GM13977 (cell line): ENCODE measurements around the gene STK24.

ENCODE experiments used
- DNase-seq: peaks from one replicate; pipeline ENCODE4 v3.0.0; 2012; ENCODE audit warnings: low spot score
- in situ Hi-C: fragments of 300-500 bp; cut with MboI; formaldehyde crosslinking; loops from one replicate; pipeline ENCODE4 v1.12.0; 2022; ENCODE audit warnings: low sequenced_read_pairs, low pct_unique_long_range_greater_than_20kb, mixed read lengths, inconsistent platforms; ENCODE audit not compliant: unreplicated experiment
- TF ChIP-seq, protein P1 (sequence below): IDR thresholded peaks from 2 replicates; pipeline ENCODE4 v1.5.1; 2012; ENCODE audit warnings: mild to moderate bottlenecking, control low read depth; ENCODE audit not compliant: insufficient read depth; ENCODE audit errors: extremely low read depth, missing control alignments

Gene STK24

DNA sequence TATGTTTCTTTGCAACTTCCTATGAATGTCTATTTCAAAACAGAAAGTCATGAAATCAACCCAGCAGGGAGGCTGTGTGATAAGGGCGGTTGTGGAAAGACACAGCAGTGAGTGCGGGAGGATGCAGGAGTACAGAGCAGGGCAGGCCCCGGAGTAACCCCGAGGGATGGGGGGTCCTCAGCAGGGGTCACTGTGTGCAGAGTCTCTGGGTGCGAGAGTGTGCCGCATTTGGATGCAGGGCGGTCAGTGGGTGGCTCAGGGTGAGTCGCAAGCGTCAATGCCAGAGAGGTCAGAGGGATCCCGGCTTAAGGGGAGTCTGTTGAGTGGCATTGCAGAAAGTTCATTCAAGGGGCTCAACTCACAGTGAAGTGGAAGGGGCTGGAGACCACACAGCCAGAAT is 147.8 kb downstream of the STK24 start:
- in situ Hi-C loops: no loop called here
- TF ChIP-seq, protein P1, sequence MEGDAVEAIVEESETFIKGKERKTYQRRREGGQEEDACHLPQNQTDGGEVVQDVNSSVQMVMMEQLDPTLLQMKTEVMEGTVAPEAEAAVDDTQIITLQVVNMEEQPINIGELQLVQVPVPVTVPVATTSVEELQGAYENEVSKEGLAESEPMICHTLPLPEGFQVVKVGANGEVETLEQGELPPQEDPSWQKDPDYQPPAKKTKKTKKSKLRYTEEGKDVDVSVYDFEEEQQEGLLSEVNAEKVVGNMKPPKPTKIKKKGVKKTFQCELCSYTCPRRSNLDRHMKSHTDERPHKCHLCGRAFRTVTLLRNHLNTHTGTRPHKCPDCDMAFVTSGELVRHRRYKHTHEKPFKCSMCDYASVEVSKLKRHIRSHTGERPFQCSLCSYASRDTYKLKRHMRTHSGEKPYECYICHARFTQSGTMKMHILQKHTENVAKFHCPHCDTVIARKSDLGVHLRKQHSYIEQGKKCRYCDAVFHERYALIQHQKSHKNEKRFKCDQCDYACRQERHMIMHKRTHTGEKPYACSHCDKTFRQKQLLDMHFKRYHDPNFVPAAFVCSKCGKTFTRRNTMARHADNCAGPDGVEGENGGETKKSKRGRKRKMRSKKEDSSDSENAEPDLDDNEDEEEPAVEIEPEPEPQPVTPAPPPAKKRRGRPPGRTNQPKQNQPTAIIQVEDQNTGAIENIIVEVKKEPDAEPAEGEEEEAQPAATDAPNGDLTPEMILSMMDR: no peak
- no peak for DNase-seq

DNA sequence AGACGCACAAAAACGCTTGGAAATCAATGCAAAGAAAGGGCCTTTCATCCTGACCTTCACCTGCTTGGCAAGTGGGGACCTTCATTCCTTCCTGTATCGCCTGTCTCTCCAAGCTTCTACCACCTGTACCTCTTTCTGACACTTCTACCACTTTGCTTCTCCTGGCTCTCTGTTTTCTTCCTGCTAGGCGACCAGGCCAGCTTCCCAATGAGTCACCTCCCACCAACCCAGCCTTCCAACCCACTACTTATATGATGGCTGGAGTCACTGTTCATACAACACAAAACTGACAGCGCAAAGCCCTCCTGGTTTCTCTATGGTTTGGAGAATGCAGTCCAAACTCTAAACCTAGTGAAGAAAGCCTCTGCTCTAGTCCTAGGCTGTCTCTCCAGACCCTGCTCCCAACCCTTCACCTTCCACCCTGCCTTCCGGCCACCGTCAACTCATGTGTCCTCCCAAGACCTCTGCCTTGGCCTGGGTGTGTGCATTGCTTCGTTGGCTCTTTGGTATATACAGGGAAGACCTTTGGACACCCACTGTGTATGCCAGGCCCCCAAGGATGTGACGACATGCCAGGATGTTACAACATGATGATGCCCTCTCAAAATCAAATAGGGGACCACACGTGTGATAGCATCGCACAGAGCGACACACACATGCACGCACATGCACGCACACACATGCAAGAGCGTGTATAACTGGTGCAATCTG is 148.5 kb downstream of the STK24 start:
- TF ChIP-seq, protein P1: no peak
- DNase-seq: no peak
- in situ Hi-C loops: no loop called here

DNA sequence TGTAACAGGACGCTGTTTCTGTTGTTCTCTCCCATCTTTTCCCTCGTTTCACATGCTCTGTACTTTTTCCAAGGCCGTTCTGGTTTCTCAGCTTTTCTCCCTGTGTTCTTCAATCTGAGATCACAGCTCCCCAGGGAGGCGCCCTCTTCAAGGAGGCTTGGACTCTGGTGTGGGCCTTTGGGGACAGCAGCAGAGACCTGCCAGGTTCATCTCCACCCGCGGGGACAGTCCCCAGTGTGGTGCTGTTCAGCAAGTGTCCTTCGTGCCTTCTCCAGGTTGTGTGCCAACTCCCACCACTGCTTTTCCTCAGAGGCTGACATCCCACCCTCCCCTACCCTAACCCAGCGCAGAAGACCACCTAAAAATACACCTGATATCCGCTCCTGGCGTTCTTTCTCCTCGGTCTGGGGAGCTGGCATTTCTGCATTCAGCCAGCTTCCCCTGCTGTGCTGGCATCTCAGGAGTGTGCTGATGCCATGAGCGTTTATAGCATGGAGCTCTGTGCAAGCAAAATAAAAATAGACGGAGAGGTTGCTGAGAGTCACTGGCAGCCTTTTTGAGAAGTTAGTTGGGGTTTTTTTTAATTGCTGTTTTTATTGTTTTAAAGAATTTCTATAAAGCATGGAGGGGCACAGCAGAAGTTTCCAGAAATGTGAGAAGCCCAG is 149.4 kb downstream of the STK24 start:
- in situ Hi-C loops: no loop called here
- DNase-seq: no peak

DNA sequence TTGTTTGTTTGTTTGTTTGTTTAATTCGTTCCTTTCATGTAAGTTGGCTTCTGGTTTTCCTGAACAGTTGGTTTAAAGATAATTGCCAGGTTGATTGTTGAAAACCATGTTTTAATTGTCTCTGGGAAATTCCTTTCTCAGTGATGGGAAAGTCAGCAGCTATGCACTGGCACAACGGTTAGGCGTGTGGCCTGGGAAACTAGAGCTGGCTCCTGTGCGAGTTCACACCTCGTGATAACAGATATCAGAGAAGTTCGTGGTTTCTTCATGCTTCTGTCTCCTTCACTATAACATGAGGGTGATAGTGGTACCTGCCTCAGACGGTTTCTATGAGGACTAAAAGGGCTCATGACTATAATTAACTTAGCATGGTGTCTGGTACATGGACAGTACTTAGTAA is 153.5 kb downstream of the STK24 start:
- in situ Hi-C loops: no loop called here
- TF ChIP-seq, protein P1: no peak
- DNase-seq: no peak

More for the DNA sequence above, 149.4 kb downstream of the STK24 start:
- TF ChIP-seq, protein P1: no peak

DNA sequence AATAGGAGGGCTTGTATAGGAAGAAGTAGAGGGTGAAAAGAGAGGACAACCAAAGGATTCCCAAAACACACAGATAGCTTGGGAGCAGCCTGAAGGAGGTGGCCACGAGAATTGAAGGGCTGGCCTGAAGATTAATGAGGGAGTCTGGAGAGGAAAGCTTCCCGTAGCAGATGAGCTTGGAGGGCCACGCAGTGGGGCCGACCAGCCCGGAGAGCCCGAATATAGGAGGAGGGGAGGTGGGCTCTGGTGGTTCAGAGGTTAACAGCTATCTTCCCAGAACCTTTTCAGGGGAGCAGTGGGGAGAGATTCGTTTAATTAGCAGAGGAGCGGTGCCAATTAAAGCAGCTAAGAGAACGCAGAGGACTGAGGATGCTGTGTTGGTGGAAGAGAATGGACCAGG is 154.9 kb downstream of the STK24 start:
- no peak for DNase-seq
- in situ Hi-C loops: no loop called here
- TF ChIP-seq, protein P1: no peak

DNA sequence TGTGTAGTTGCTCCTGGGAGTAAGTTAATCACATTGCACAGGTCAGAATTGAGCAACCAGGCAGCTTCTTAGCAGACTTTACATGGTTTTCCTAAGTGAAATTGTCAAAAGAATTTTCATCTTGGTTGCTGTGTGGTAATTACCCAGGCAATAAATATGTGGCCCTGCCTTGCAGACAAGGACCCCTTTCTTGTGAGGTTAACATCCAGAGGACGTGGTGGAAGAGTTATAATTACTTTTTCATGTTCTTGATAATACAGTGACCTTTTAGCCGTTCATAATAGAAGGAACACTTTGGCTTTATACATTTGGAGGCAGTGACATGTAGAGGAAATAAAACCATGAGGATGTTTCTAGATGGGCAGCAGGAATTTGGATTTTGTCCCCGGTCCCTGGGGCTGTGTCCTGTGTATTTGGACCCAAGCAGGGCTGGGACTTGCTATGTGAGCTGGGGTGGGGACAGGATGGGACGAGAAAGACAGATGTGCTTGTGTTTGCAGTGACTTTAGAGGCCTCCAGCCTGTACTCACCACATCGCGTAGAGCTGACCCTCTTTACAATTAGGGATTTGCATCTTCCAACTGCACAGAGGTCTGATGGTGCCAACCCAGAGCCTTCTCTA is 156.2 kb downstream of the STK24 start:
- TF ChIP-seq, protein P1: no peak
- DNase-seq: no peak
- in situ Hi-C loops: no loop called here
